H9 (cell line): ENCODE measurements around the gene SMIM32. TPM values are rescaled to one million over a fixed set of nuclear protein-coding genes. Genes with fewer than 3 reads are reported as not detected.

Experiments used
- DNase-seq: peaks from one replicate; pipeline ENCODE4 v3.0.0-alpha.2; 2017
- H2AFZ ChIP-seq: one replicate; pipeline ENCODE4 v1.6.1; 2013; ENCODE audit warnings: mild to moderate bottlenecking, low read length, control low read depth, moderate library complexity
- H2AK5ac ChIP-seq: 2 replicates; pipeline ENCODE4 v1.6.1; 2013; ENCODE audit warnings: low read length, control low read depth, mixed read lengths; ENCODE audit not compliant: insufficient read length
- H2BK120ac ChIP-seq: one replicate; pipeline ENCODE4 v1.6.1; 2013; ENCODE audit warnings: low read depth, mild to moderate bottlenecking, low read length, control low read depth, inconsistent platforms; ENCODE audit not compliant: poor library complexity, severe bottlenecking
- H2BK12ac ChIP-seq: 2 replicates; pipeline ENCODE4 v1.6.1; 2013; ENCODE audit warnings: low read length, control low read depth, mixed read lengths, low read depth; ENCODE audit not compliant: insufficient read length
- H2BK15ac ChIP-seq: 2 replicates; pipeline ENCODE4 v1.6.1; 2013; ENCODE audit warnings: low read depth, low read length, control low read depth
- H2BK20ac ChIP-seq: one replicate; pipeline ENCODE4 v1.6.1; 2013; ENCODE audit warnings: low read depth, mild to moderate bottlenecking, low read length, control low read depth, inconsistent platforms; ENCODE audit not compliant: poor library complexity, severe bottlenecking
- H2BK5ac ChIP-seq: 2 replicates; pipeline ENCODE4 v1.6.1; 2013; ENCODE audit warnings: low read length, control low read depth, mixed read lengths; ENCODE audit not compliant: insufficient read length
- H3K14ac ChIP-seq: 2 replicates; pipeline ENCODE4 v1.6.1; 2013; ENCODE audit warnings: low read length, control low read depth; ENCODE audit not compliant: insufficient read depth
- H3K18ac ChIP-seq: 2 replicates; pipeline ENCODE4 v1.6.1; 2013; ENCODE audit warnings: low read depth, mild to moderate bottlenecking, mixed read lengths, low read length, control low read depth; ENCODE audit not compliant: insufficient read length
- H3K23ac ChIP-seq: 2 replicates; pipeline ENCODE4 v1.6.1; 2013; ENCODE audit warnings: low read length, control low read depth, mixed read lengths, low read depth; ENCODE audit not compliant: insufficient read length
- H3K23me2 ChIP-seq: 2 replicates; pipeline ENCODE4 v1.6.1; 2013; ENCODE audit warnings: low read depth, mild to moderate bottlenecking, mixed read lengths, low read length, control low read depth; ENCODE audit not compliant: insufficient read length, poor library complexity, severe bottlenecking
- H3K27ac ChIP-seq: 2 replicates; pipeline ENCODE4 v1.5.1; 2013; ENCODE audit warnings: low read length, control low read depth, mixed read lengths, low read depth; ENCODE audit not compliant: insufficient read length
- H3K27me3 ChIP-seq: 2 replicates; pipeline ENCODE4 v1.6.1; 2013; ENCODE audit warnings: low read length, control low read depth, inconsistent platforms; ENCODE audit not compliant: insufficient read depth
- H3K4ac ChIP-seq: 2 replicates; pipeline ENCODE4 v1.6.1; 2013; ENCODE audit warnings: low read depth, mild to moderate bottlenecking, control low read depth, inconsistent platforms, low read length, moderate library complexity
- H3K4me1 ChIP-seq: 2 replicates; pipeline ENCODE4 v1.6.1; 2013; ENCODE audit warnings: low read length, control low read depth, inconsistent platforms; ENCODE audit not compliant: insufficient read depth
- H3K4me2 ChIP-seq: 2 replicates; pipeline ENCODE4 v1.6.1; 2013; ENCODE audit warnings: low read length, control low read depth, mixed read lengths; ENCODE audit not compliant: insufficient read length, insufficient read depth
- H3K56ac ChIP-seq: 2 replicates; pipeline ENCODE4 v1.6.1; 2013; ENCODE audit warnings: low read depth, mild to moderate bottlenecking, mixed read lengths, low read length, control low read depth; ENCODE audit not compliant: insufficient read length
- H3K79me1 ChIP-seq: 2 replicates; pipeline ENCODE4 v1.6.1; 2013; ENCODE audit warnings: low read depth, mild to moderate bottlenecking, moderate library complexity, low read length, control low read depth, inconsistent platforms; ENCODE audit not compliant: insufficient read depth, poor library complexity, severe bottlenecking
- H3K79me2 ChIP-seq: 2 replicates; pipeline ENCODE4 v1.6.1; 2013; ENCODE audit warnings: low read length, control low read depth, inconsistent platforms; ENCODE audit not compliant: insufficient read depth
- H3K9ac ChIP-seq: 2 replicates; pipeline ENCODE4 v1.6.1; 2013; ENCODE audit warnings: low read length, control low read depth, mixed read lengths; ENCODE audit not compliant: insufficient read length; ENCODE audit errors: extremely low read depth
- H3K9me3 ChIP-seq: one replicate; pipeline ENCODE4 v1.6.1; 2013; ENCODE audit warnings: low read depth, low read length, inconsistent platforms; ENCODE audit not compliant: control insufficient read depth
- H3T11ph ChIP-seq: one replicate; pipeline ENCODE4 v1.6.1; 2013; ENCODE audit warnings: mild to moderate bottlenecking, low read length, control low read depth, inconsistent platforms
- H4K20me1 ChIP-seq: one replicate; pipeline ENCODE4 v1.6.1; 2013; ENCODE audit not compliant: control insufficient read depth, insufficient read length, insufficient read depth
- H4K5ac ChIP-seq: 2 replicates; pipeline ENCODE4 v1.6.1; 2013; ENCODE audit warnings: low read depth, mild to moderate bottlenecking, mixed read lengths, low read length, control low read depth; ENCODE audit not compliant: insufficient read length
- H4K8ac ChIP-seq: replicated peaks from 2 replicates; pipeline ENCODE4 v1.6.1; 2013; ENCODE audit warnings: low read length, control low read depth, mixed read lengths, low read depth; ENCODE audit not compliant: insufficient read length
- H4K91ac ChIP-seq: 2 replicates; pipeline ENCODE4 v1.6.1; 2013; ENCODE audit warnings: low read depth, mild to moderate bottlenecking, moderate library complexity, mixed read lengths, low read length, control low read depth; ENCODE audit not compliant: insufficient read length
- H3K27ac Mint-ChIP-seq, 3 experiments: 2 replicates in 2 of 3; 3 replicates in 1 of 3; pipeline ENCODE4 v1.8.0; 2020 to 2021; ENCODE audit warnings: mixed read lengths in 3 of 3, mild to moderate bottlenecking in 1 of 3, moderate library complexity in 1 of 3
- H3K27me3 Mint-ChIP-seq: 2 replicates; pipeline ENCODE4 v1.8.0; 2021; ENCODE audit warnings: low read depth, mild to moderate bottlenecking, moderate library complexity, mixed read lengths
- H3K36me3 Mint-ChIP-seq, 3 experiments: 2 replicates in 2 of 3; 3 replicates in 1 of 3; pipeline ENCODE4 v1.8.0; 2020 to 2021; ENCODE audit warnings: low read depth in 3 of 3, mixed read lengths in 3 of 3; ENCODE audit not compliant: insufficient read depth in 1 of 3
- H3K4me1 Mint-ChIP-seq, 2 experiments: 2 replicates each; pipeline ENCODE4 v1.8.0; 2020; ENCODE audit warnings: mixed read lengths in 2 of 2
- H3K4me3 Mint-ChIP-seq, 2 experiments: 2 replicates in 1 of 2; 3 replicates in 1 of 2; pipeline ENCODE4 v1.8.0; 2020 to 2021; ENCODE audit warnings: mild to moderate bottlenecking in 2 of 2, mixed read lengths in 2 of 2, moderate library complexity in 1 of 2
- H3K9me3 Mint-ChIP-seq, 2 experiments: 2 replicates in 1 of 2; 3 replicates in 1 of 2; pipeline ENCODE4 v1.8.0; 2020; ENCODE audit warnings: mild to moderate bottlenecking in 2 of 2, mixed read lengths in 2 of 2, moderate library complexity in 1 of 2
- WGBS: extraction: QIAGEN DNeasy Blood & Tissue Kit; methylation state at CpG from one replicate; pipeline ENCODE4 v1.1.7; 2013; ENCODE audit warnings: missing lambda C conversion rate, low lambda C conversion rate, mixed read lengths; ENCODE audit not compliant: insufficient read length; ENCODE audit errors: extremely low coverage; 5-methylcytosine and 5-hydroxymethylcytosine counted together
- total RNA-seq: library from RNA; stranded (reverse); gene quantifications from 2 replicates; pipeline ENCODE4 v1.2.1, GENCODE V29; 2021
- TF ChIP-seq, protein P1 (sequence below): fragments of 200-600 bp; sonication (generic); conservative IDR thresholded peaks from 3 replicates; pipeline ENCODE4 v1.8.0; 2021; ENCODE audit warnings: antibody characterized with exemption, mild to moderate bottlenecking

The SMIM32 gene
- total RNA-seq, 1 experiment from 2014 or later, result not detected

DNA sequence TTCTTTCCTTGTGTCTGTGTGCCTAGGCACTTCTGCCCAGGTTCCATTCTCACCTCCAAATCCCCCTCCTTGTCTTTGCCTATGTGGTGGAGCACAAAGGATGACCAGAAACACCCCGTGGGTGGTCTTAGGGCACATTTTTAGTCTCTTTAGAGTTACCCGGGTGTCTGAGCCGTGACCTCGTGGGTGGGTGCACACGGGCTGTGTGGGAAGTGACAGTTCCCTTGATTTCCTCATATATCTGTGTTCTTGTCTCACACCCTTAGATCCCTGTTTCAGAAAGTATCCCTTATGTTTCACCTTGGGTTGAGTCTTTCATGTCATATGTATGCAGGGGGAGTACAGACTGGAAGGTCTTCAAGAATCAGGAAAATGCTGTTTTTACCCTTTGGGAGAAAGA, 13.4 kb upstream of the SMIM32 start:
- TF ChIP-seq, protein P1, sequence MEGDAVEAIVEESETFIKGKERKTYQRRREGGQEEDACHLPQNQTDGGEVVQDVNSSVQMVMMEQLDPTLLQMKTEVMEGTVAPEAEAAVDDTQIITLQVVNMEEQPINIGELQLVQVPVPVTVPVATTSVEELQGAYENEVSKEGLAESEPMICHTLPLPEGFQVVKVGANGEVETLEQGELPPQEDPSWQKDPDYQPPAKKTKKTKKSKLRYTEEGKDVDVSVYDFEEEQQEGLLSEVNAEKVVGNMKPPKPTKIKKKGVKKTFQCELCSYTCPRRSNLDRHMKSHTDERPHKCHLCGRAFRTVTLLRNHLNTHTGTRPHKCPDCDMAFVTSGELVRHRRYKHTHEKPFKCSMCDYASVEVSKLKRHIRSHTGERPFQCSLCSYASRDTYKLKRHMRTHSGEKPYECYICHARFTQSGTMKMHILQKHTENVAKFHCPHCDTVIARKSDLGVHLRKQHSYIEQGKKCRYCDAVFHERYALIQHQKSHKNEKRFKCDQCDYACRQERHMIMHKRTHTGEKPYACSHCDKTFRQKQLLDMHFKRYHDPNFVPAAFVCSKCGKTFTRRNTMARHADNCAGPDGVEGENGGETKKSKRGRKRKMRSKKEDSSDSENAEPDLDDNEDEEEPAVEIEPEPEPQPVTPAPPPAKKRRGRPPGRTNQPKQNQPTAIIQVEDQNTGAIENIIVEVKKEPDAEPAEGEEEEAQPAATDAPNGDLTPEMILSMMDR, result no peak
- Mint-ChIP-seq H3K9me3 (peaks cover 4 to 9% of the 10 kb centered on the region in 2 experiments; a peak in 4 of 5 replicates), H3K27me3 (peaks cover 99% of the 10 kb centered on the region), H3K27ac (no peak overlapping the region), H3K4me3 (no peak overlapping the region), H3K36me3 (peaks cover 5 to 12% (median 6%) of the 10 kb centered on the region in 3 experiments; a peak in 5 of 7 replicates), H3K4me1 (peaks cover 36 to 38% of the 10 kb centered on the region in 2 experiments)
- Histone ChIP-seq H4K8ac (no peak overlapping the region), H2BK15ac (no peak overlapping the region), H3T11ph (no peak overlapping the region), H3K9ac (no peak overlapping the region), H4K5ac (no peak overlapping the region), H4K20me1 (no peaks in the 10 kb centered on the region), H2AK5ac (no peak overlapping the region), H3K79me1 (no peaks in the 10 kb centered on the region), H2AFZ (no peak overlapping the region), H3K23me2 (no peaks in the 10 kb centered on the region), H3K14ac (no peak overlapping the region), H3K27me3 (peaks cover 40% of the 10 kb centered on the region), H2BK120ac (no peak overlapping the region), H3K4me1 (0 out of 2 replicates have a peak, but pooled peaks cover under 1% of the 10 kb centered on the region), H3K27ac (no peak overlapping the region), H3K4ac (no peak overlapping the region), H3K9me3 (no peaks in the 10 kb centered on the region), H3K4me2 (no peak overlapping the region), H3K18ac (no peak overlapping the region), H3K56ac (no peak overlapping the region), H2BK20ac (no peak overlapping the region), H3K79me2 (no peaks in the 10 kb centered on the region), H3K23ac (no peak overlapping the region), H4K91ac (no peak overlapping the region), H2BK5ac (no peak overlapping the region), H2BK12ac (no peak overlapping the region)
- WGBS, result no CpG with 5 or more reads among the region's 5 CpGs
- no peak for DNase-seq
